ENCODE results near the gene SIRPD.
"Not testable (repeated sequence)": the region's sequence is repeated elsewhere in the genome, so short reads cannot be mapped to it uniquely, and the experiment has no call there.

Gene SIRPD

DNA sequence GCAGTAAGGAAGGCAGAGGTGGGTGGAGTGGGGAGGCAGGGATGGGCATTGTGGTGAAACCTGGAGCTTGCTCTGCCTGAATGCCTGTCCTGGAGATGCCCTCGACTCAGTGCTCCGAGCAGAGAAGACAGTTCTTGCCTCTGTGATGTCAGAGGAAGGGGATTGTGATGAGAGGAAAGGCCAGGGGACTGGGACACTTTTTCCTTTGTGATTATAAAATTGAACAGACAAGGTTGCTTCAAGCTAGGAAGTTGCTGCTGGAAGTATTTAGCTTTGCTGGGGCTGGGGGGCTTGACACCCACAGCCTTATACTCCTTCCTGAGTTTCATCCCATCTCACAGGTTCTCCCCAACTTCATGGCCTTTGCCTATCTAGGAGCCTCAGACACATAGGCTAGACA, at the start of gene SIRPD:
TSS of gene SIRPD (minus strand) at position 101 of the 400 bp plus-strand sequence. CDS start at position 49, 52 bp downstream.
- in situ Hi-C loops (cut with HindIII; ENCODE audit: low sequenced_read_pairs) = no loop called here

DNA sequence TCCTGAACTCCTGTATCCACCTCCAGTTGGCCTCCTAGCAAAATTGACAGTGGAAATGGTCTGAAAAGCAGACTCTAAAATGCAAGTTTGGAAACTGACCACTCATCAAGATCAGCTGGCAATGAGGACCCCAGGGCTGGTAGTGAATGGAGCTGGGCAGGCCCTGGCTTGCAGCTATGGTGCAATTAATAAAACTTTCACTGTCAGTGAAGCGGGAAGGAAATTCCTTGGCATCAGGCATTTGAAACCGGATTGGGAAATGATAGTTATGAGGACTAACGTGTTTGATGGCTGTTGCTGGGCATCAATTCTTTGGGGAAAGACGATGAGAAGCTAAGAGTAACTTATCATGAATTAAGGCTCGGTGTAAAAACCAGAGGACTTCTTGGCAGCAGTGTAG, 43.2 kb upstream of the SIRPD start:
- in situ Hi-C loops (cut with HindIII; ENCODE audit: low sequenced_read_pairs) = no loop called here

DNA sequence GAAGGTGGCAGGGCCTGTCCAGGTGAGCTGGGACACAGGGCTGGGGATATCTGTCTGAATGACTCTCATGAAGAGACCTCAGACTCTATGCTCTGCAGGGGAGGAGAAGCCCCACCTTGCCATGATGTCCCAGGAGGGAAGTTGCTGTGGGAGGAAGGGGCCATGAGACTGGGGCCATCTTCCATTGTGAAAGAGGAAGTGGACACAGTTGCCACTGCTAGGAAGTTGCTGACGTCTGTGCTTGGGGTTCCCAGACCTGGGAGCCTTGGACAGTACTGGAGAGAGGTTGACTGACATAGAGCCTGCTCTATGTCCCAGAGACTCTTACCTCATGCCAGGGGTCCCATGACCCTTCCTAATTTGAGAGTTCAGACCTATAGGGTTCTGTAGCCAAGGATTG, 37.8 kb upstream of the SIRPD start:
- in situ Hi-C loops (cut with HindIII; ENCODE audit: low sequenced_read_pairs) = no loop called here

DNA sequence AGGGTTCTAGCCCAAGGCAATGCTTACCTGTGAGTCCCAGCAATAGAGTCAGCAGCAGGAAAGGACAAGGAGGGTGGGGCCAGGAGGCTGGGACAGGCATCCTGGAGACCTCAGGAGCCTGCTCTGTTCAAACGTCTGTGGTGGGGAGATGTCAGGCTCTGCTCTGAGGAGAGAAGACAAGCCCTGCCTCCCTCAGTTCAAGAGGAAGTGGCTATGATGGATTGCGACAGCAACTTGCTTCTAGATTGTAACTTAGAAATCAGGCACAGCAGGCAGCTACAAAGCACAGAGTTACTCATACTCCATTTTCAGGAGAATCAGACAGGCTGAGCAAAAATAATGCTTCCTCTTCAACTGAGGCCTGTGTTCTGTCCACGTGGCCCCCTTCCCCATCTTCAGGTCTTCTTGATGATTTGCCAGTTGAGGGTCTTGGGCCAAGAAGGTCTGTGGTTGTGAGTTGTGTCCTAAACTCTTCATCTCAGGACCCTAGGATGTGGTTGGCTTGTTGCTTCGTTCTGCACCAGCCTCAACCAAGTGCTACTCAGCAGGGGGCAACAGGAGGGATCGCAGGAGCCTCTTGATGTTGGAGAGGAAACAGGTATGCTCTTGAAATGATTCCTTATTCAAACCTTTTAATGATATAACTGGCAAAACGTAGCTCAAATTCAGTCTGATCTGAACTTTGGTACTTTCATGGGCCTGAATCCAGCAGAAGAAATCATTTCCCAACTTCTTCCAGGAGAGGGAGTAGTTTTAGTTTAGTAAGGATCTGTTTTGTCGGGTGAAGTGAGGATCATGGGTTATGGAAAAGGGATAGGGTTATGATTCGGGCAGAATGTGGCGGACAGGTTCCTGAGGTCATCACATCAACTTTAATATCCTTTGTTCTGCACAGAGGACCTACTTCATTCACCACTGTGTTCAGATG, 31.3 kb upstream of the SIRPD start:
- in situ Hi-C loops (cut with HindIII; ENCODE audit: low sequenced_read_pairs) = no loop called here

DNA sequence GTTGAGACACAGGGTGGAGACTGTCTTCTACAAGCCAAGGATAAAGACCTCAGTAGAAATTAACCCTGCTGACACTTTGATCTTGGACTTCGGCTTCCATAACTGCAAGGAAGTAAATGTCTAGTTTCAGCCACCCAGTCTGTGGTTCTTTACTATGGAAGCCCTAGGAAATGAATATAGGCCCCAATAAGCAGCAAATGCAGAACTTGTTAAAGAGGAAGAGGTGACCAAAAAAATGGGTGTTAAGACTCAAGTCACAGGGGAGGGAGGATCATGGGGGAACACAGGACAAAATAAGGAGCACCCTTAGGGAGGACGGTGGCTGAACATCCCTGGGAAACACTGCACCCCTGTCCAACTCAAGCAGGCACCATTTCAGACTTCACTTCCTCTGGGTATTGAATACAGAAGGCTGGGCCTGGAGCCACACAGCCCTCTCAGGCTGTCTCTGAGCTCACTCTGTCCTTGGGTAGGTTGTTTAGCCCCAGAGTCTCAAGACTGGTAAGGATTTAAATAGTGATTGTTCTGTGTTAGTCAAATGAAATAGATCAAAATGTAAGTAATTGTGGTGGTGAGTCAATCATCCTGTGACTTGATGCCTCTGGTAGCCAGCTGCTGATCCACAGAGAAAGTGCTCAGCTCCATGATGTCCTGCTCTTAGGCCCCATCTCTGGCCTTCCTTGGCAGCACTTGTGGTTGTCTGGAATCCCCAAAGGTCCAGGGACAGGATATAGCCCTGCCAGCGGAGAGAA, 30.5 kb upstream of the SIRPD start:
- in situ Hi-C loops (cut with HindIII; ENCODE audit: low sequenced_read_pairs) = no loop called here

DNA sequence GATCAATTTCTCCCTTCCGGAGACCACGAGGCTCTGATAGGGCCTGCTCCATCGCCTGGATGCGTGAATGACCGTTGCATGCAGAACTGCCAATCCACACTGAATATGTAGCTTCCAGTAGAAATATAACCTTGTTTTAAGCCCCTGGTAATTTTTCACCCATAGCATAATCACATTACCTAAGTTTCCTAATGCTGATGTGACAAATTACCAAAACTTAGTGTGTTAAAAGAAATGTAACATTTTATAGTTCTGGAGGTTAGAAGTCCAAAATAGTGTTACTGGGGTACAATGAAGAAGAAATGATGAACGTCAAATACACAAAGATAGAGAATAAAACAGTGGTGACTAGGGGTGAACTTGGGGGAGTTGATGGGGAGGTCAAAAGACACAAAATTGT, 22.0 kb upstream of the SIRPD start:
- in situ Hi-C loops (cut with HindIII; ENCODE audit: low sequenced_read_pairs) = no loop called here

DNA sequence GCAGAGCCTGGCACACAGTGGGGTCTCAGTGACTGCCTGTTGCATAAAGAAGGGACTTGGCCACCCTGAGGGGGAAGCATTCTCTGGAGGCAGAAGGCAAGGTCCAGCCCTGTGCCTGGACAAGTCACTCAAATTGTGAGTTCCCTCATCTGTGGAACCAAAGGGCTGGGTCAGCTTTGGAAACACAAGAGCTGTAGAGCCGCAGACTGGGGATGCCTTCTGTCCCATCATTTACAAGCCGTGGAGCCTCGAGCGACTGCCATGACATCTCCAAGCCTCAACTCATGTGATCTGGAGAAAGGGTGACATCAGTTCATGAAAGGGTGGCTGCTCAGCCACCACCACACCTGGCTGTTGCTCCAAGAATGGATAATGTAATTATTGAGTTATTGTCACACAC, 20.4 kb upstream of the SIRPD start:
- in situ Hi-C loops (cut with HindIII; ENCODE audit: low sequenced_read_pairs) = no loop called here

DNA sequence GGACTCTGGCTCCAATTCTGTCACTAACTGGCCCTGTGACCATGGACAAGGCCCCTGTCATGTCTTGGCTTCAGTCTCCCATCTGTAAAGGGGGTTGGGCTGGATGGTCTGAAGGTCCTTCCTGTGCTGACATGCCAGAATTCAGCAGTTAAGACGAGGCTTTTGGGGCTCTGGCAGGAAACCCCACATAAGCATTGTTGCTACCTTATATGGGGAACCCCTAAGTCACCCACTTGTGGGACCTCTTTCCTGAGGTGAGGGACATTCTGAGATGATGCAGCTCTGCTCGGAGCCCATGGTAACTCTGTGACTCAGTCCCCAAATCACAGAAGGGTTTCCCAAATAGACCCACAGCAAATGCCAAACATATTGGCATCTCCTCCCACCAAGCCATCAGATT, 19.8 kb upstream of the SIRPD start:
- in situ Hi-C loops (cut with HindIII; ENCODE audit: low sequenced_read_pairs) = not testable (repeated sequence)

DNA sequence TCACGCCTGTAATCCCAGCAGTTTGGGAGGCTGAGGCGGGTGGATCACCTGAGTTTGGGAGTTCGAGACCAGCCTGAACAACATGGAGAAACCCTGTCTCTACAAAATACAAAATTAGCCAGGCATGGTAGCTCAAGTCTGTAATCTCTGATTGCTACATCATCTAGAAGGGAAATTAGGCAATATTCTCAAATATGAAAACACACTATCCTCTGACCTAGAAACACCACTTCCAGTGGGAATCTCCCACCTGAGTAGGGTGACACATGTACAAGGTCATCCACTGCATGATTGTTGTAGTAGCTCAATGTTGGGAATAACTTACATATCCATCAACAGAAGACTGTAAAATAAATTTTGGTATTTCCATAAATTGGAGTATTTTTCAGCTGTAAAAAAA, 19.1 kb upstream of the SIRPD start:
- in situ Hi-C loops (cut with HindIII; ENCODE audit: low sequenced_read_pairs) = no loop called here

DNA sequence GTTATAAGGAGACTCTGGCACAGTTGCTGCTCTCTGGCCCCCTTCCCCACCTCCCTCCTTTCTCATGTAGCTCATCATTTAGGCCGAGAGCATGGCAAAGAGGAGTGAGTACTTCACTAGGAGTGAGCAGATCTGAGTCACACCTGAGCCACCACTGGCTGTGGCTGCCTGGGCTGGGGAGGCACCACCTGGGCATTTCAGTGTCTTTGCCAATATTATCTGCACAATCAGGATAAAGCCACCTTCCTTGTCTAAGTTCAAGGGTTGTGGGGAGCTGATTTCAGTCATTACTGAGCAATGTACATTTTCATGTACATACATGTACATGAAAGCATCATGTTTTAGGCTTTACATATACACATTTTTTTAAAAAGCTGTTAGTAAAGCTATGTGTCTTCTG, 18.5 kb upstream of the SIRPD start:
- in situ Hi-C loops (cut with HindIII; ENCODE audit: low sequenced_read_pairs) = not testable (repeated sequence)

DNA sequence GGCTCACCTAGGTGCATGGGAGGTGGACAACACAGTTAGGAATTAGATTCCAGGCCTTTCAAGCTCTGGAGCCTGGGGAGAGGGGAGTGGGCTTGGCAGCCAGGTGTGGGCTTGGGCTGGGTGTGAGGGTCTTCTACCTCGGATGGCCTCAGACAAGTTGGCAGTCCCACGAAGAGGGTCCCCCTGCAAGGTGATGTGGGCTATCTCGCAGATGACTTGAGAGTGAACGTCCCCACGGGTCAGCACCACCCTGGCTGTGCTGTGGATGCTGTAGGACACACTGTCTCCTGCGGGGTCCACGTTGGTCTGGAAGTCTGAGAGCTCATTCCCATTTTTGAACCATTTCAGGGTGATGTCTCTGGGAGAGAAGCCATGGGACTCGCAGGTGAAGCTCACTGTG, 14.1 kb upstream of the SIRPD start:
- in situ Hi-C loops (cut with HindIII; ENCODE audit: low sequenced_read_pairs) = not testable (repeated sequence)

DNA sequence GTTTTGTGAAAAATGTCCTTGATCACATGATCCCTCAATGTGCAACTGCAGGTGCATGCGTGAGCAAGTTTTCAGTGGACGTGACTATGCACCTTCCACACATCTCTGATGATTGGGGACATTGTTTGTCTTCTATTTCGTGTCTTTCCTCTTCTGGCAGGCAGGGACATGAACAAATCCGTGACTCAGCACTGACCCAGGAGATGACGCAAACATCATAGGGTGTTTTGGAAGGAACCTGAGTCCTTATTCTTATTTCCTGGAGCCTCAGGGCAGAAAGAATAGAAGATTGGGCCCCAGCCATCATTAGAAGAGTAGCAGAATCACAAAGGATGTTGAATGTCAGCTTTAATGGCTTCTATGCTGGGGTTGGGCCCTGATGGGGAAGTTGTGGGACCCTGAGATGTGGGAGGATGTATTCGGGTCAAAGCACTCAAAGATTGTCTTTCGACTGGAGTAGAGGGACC, 11.9 kb upstream of the SIRPD start:
- in situ Hi-C loops (cut with HindIII; ENCODE audit: low sequenced_read_pairs) = no loop called here

DNA sequence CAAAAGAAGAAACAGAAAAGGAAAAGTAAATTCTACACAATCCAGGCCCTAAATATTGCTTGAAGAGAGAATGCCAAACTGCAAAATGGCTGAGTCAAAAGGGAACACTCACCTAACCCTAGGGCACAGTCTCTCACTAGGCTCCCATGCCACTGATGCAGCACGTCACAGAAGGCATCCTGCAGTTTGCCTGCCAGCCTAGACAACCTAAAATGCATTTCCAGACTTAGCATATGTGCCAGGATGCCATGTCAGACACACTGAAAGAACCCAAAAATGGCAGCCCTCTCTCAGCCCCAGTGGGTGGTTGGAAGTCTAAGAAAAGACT, 10.6 kb upstream of the SIRPD start:
- in situ Hi-C loops (cut with HindIII; ENCODE audit: low sequenced_read_pairs) = no loop called here

DNA sequence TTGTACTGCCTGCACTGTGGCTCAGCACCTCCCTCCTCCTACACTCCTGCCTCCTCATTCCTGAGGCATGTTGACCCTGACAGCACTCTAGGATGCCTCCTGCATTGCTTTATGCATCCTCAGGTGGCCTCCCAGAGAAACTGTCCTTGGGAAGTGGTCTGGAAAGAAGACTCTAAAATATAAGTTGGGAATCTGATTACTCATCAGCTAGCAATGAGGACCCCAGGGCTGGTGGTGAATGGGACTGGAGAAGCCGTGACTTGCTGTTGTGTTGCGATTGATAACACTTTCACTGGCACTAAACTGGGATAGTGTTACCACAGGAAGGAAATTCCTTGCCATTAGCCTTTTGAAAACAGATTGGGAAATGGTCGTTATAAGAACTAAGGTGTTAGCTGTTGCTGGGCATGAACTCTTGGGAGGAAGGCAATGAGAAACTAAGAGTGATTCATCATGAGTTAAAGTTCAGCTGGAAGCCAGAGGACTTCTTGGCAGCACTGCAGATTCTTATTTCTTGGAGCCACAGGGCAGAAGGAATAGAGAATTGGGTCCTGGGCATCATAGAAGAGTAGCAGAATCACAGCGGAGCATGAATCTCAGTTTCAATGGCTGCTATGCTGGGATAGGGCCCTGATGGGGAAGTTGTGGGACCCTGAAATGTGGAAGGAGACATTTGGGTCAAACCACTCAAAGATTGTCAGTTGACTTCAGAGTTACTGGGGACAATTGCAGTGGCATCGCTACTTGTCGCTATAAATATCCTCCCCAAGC, 10.1 kb upstream of the SIRPD start:
- in situ Hi-C loops (cut with HindIII; ENCODE audit: low sequenced_read_pairs) = no loop called here

DNA sequence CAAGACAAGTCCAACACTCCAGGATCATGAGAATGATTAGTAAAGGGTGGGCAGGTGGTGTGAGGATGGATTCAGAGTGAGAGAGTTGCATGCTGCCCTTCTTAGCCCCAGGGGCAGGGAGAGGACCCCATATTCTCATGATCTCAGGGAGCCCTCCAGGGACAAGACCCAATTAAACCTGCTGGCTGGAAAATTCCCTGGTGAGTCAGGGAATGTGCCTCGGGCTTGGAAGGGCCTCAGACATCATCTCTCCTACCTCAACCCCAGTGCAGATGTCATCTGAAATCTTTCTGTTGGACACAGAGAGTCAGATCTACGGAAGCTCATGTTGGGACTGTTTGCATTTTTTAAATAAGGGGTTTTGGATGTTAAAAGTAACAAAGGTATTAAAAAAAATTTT, 9.2 kb upstream of the SIRPD start:
- in situ Hi-C loops (cut with HindIII; ENCODE audit: low sequenced_read_pairs) = no loop called here

DNA sequence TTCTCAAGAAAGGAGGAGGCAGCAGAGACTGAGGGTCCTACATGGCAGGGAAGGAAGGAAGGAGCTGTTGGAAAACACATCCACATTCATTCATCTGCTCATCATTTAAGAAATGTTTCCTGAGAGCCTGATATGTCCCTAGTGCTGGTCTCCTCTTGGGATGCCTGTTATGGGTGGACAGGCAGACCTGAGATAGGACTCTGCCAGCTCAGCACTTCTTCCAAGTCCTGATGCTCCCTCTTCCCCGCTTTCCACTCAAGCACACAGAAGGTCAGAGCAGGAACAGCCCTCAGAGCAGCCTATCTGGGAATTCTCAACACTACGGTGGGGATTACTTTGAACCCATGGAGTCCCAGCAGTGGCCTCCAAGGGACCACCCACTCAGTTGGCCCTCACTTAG, 8.0 kb upstream of the SIRPD start:
- in situ Hi-C loops (cut with HindIII; ENCODE audit: low sequenced_read_pairs) = no loop called here

DNA sequence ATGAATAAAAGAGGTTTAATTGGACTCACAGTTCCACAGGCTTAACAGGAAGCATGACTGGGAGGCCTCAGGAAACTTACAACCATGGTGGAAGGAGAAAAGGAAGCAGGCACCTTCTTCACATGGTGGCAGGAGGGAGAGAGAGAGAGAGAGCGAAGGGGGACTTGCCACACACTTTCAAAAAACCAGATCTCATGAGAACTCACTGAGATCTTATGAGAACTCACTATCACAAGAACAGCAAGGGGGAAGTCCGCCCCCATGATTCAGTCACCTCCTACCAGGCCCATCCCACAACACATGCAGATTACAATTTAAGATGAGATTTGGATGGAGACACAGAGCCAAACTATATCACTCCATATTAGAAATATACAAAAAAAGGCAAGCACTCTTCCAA, 6.1 kb upstream of the SIRPD start:
- in situ Hi-C loops (cut with HindIII; ENCODE audit: low sequenced_read_pairs) = no loop called here

DNA sequence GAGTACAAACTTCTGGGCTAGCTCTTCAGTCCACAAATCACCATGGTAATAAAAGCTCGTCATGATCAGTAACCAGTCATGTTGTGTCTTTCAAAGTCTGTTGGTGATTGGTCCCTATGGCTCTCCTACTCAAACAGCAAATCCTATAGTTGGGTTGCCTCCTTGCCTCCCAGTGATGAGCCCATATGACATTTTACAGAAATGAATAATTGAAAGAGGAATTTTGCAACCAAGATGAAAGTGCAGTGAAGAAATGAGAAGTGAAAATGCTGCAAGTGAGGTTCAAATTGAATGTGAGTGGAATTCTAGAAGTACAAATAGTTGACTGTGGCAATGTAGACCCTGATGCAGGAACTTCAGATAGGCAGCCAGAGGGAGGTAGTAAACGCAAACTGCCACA, 5.1 kb upstream of the SIRPD start:
- in situ Hi-C loops (cut with HindIII; ENCODE audit: low sequenced_read_pairs) = no loop called here

DNA sequence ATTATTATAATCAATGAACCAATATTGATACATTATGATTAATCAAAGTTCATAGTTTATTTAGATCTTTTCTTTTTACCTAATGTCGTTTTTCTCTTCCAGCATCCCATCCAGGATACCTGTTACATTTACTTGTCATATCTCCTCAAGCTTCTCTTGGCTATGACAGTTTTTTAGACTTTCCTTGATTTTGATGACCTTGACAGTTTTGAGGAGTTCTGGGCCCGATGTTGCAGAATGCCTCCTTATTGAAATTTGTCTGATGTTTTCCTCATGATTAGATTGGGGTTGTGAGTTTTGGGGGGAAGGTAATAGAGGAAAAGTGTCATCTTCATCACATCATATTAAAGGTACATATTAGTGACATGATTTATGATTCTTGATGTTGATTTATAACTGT, 3.8 kb upstream of the SIRPD start:
- in situ Hi-C loops (cut with HindIII; ENCODE audit: low sequenced_read_pairs) = no loop called here

DNA sequence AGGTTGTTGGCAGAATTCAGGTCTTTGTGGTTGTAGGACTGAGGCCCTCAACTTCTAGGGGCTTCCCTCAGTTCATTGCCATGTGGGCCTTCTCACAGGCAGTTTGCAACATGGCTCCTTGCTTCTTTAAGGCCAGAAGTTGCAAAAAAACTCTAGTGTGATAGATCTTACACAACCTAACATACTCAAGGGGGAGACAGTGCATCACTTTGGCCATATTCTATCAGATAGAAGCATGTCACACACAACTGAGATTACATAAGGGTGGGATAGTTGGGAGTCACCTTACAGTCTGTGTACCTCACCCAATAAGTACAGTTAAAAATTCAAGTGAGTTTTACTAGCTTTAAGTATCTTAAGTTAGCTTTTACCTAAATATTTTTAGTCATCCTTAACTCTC, 1.6 kb downstream of the SIRPD start:
- in situ Hi-C loops (cut with HindIII; ENCODE audit: low sequenced_read_pairs) = no loop called here

DNA sequence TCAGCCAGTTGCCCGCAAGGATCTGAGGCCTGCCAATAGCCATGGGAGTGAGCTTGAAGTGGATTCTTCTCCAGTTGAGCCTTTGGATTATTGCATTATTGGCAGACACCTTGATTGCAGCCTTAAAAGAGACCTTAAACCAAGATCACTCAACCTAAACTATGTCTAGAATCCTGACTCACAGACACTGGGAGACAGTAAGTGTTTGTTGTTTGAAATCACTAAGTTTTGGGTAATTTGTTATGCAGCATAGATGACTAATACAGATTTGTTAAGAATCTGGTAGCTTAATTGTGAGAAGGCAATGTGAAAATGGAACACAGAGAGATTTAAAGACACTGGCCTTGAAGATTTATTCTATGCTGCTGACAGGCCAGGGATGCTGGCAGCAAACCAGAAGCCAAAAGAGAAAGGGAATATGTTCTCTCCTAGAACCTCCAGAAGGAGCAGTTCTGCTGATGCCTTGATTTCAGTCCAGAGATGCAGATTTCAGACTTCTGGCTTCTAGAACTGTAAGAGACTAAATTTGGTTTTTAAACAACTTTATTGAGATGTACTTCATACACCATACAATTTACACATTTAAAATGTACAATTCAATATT, 17.6 kb downstream of the SIRPD start:
- in situ Hi-C loops (cut with HindIII; ENCODE audit: low sequenced_read_pairs) = no loop called here

All from endothelial cell of hepatic sinusoid (primary cell).